HG02973 (cell line): Measurements from ENCODE around the gene CHEK1.
"Not testable (repeated sequence)": the region's sequence is repeated elsewhere in the genome, so short reads cannot be mapped to it uniquely, and the experiment has no call there.

ENCODE experiments used
- ATAC-seq: cut with Tn5 transposase; IDR thresholded peaks from one replicate; pipeline ENCODE4 v1.9.1; 2021; ENCODE audit warnings: moderate library complexity; ENCODE audit not compliant: unreplicated experiment

Gene CHEK1

DNA sequence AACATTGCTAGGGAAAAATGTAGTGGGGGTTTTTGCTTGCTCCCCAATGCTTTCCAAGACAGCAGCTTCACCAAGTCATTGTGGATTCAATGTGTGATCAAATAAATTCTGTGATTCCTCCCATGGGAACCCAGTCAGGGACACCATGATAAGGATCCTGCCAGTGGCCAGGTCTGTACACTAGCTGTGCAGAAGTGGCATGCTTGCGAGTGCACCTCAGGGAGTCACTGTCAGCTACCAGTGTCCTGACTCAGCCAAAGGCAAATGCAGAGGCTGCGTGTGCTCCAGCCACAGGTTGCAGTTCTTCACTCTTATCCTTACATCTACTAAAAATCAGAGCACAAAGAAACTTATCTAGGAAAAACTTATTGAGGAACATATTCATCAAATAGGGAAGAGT, 65.0 kb downstream of the CHEK1 start:
- ATAC-seq: no peak

DNA sequence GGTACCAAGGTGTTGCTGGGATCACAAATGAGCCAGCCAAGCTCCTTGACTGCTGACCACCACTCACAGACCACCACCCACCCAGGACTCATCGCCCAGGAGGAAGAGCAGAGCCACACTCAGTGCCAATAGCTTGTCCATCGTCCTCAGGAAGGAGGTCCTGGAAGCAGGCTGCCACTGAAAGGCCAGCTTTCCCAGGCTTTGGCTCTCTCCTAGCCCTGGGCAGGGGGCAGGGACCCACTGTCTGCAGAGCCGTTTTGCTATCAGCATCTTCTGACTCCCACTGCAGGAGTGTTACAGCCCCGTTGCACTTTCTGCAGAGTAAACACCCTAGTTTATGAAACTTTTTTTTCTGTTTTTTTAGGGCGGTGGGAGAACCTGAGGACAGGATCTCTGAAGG, 67.9 kb downstream of the CHEK1 start:
- no peak for ATAC-seq

DNA sequence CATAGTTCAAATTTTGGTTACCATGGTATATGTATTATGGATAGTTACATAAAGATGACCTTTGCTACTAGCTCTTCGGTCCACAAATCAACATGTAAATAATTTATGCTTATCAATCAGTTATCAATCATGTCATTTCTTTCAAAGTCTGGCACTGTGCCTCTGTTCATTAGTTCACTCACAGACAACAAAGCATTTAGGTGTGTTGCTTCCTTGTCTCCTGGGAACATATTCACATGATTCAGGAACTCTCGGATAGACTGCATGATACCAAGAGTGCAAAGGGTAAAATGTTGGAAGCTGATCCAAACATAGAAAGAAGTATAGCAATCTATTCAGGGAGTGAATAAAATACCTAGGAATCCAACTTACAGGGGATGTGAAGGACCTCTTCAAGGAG, 70.0 kb downstream of the CHEK1 start:
- ATAC-seq: no peak

DNA sequence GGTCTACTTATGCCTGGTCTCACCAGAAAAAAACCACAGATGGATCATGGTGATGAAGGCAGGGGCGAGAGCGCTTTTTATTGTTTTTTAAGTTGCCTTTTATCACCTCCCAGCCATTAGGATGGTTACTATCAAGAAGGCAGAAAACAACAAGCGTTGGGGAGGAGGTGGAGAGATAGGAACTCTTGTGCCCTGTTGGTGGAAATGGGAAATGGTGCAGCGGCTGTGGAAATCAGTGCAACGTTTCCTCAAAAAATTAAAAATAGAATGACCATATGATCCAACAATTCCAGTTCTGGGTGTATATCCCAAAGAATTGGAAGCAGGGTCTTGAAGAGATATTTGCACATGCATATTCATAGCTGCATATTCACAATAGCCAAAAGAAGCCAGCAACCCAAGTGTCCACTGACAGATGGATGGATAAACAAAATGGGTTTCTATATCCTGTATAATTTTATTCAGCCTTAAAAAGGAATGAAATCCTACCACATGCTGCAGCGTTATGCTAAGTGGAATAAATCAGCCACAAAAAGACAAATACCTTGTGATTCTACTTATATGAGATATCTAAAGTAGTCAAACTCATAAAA, 76.2 kb downstream of the CHEK1 start:
- ATAC-seq: no peak

DNA sequence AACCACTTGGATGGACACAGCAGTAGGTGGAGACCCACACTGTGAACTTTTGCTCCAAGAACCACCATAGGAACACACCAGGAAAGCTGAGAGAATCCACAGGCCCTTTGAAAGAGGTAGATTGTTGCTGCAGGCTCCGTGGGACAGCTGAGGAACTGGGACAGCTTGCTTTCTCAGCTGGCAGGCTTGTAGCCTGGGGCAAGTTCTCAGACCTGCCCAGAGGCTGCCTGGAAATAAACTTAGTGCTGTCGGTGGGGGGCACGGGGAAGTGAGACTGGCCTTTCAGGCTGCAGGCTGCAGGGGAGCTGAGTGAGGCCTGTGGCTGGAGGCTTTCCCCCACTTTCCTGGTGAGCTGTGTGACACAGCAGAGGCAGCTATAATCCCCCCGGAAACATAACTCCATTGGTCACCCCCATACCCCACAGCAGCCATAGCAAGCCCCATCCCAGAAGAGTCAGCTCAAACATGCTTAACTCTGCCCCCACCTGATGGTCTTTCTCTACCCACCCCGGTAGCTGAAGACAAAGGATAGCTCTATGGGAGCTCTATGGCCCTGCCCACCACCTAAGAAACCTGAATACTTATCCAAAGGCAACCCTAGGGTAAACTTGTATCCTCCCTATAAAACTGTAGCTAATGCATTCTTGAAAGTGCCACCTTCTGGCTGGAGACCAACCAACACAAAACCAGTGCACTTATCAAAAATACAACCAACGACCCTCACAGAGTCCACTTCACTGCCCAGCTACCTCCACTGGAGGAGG, 77.1 kb downstream of the CHEK1 start:
- ATAC-seq: no peak

DNA sequence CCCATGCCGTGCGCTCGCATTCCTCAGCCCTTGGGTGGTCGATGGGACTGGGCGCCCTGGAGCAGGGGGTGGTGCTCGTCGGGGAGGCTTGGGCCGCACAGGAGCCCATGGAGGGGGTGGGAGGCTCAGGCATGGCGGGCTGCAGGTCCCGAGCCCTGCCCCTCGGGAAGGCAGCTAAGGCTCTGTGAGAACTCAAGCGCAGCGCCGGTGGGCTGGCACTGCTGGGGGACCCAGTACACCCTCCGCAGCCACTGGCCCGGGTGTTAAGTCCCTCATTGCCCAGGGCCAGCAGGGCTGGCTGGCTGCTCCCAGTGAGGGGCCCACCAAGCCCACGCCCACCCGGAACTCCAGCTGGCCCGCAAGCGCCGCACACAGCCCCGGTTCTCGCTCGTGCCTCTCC, 79.7 kb downstream of the CHEK1 start:
- not testable (repeated sequence) for ATAC-seq

DNA sequence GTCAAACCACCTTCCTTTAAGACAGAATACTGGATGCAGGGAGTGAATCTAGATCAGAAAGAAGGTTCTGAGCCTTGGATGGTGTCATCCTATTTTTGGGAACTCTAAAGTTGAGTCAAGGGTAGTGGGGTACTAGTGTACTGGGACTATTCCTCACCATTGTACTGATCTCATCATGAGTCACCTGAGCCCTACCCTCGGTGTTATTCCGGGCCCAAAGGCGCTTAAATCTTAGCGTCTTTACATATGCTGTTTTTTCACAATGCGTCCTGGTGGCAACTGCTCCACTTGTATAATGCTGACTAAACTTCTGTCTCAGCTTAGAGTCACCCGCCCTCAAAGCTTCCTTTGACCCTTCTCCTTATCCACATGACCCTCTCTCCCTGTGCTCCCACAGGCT, 95.8 kb downstream of the CHEK1 start:
- ATAC-seq: no peak

DNA sequence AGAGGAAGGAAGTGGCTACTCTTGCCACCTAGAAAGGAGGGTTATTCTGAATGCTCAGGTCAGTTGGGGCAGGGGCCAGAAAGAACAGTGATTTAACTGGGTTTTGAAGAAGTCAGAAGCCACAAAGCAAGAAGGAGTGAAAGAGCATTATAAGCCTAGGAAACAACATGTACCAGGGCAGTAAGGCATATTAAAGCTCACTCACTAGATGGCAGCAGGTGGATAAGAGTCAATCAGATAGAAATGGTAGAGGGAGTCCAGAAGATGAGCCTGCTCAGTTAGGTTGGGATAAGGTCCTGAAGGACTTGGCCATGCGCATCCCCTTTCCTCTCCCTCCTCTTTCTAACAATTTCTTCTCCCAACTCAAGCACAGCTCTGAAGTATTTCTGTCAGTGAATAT, 99.2 kb downstream of the CHEK1 start:
- no peak for ATAC-seq
